Common myeloid progenitor, CD34-positive (primary cell): Measurements from ENCODE around the gene HELZ2.
A peak's percentile ranks its signal among the peaks of the same experiment; 100 is the strongest.

Experiments
- CTCF ChIA-PET: fragments of 350-600 bp; sonication (Branson Sonifier 250); formaldehyde crosslinking; loops from one replicate; lab custom pipeline; 2021; ENCODE audit warnings: antibody characterized with exemption; lab: Charles Lee
- POLR2A ChIA-PET: fragments of 350-600 bp; sonication (Branson Sonifier 250); formaldehyde crosslinking; loops from one replicate; lab custom pipeline; 2021; ENCODE audit warnings: antibody characterized with exemption; lab: Charles Lee
- DNase-seq, 3 donors: peaks; one replicate each; pipeline versions ENCODE4 v3.0.0 to v3.0.0-alpha.2; 2013
- H3K27ac ChIP-seq, 2 experiments: 1 replicate in 1 of 2; 2 replicates in 1 of 2; pipeline ENCODE4 v1.7.0; 2013; ENCODE audit warnings: inconsistent platforms in 2 of 2, low read length in 2 of 2, mild to moderate bottlenecking in 2 of 2, low read depth in 1 of 2, moderate library complexity in 1 of 2; ENCODE audit not compliant: severe bottlenecking in 2 of 2, insufficient read depth in 1 of 2, poor library complexity in 1 of 2
- H3K27me3 ChIP-seq, 5 experiments: replicated peaks in 2 of 5; 1 replicate in 3 of 5; 2 replicates in 2 of 5; pipeline versions ENCODE4 v1.6.1 to v1.7.0; 2013; ENCODE audit warnings: low read length in 4 of 5, mild to moderate bottlenecking in 2 of 5, moderate library complexity in 2 of 5, inconsistent platforms in 1 of 5; ENCODE audit not compliant: insufficient read depth in 5 of 5, control insufficient read depth in 4 of 5
- H3K36me3 ChIP-seq, 4 experiments: 1 replicate in 2 of 4; 2 replicates in 2 of 4; pipeline versions ENCODE4 v1.6.1 to v1.7.0; 2013; ENCODE audit warnings: low read length in 3 of 4, control low read depth in 1 of 4, mild to moderate bottlenecking in 1 of 4; ENCODE audit not compliant: control insufficient read depth in 4 of 4, insufficient read depth in 4 of 4
- H3K4me1 ChIP-seq, 4 experiments: 1 replicate in 3 of 4; 2 replicates in 1 of 4; pipeline versions ENCODE4 v1.6.1 to v1.7.1; 2013; ENCODE audit warnings: low read length in 3 of 4, mild to moderate bottlenecking in 3 of 4, control low read depth in 1 of 4, inconsistent platforms in 1 of 4, moderate library complexity in 1 of 4; ENCODE audit not compliant: control insufficient read depth in 4 of 4, insufficient read depth in 4 of 4; ENCODE audit errors: control extremely low read depth in 1 of 4
- H3K4me3 ChIP-seq, 7 experiments: 1 replicate in 4 of 7; 2 replicates in 3 of 7; pipeline versions ENCODE4 v1.5.1 to v1.7.0; 2013; ENCODE audit warnings: mild to moderate bottlenecking in 7 of 7, low read length in 6 of 7, moderate library complexity in 6 of 7, inconsistent platforms in 2 of 7, low read depth in 2 of 7, control low read depth in 1 of 7; ENCODE audit not compliant: insufficient read depth in 4 of 7, control insufficient read depth in 1 of 7; ENCODE audit errors: extremely low read depth in 1 of 7
- H3K9me3 ChIP-seq, 5 experiments: 1 replicate in 4 of 5; 2 replicates in 1 of 5; pipeline versions ENCODE4 v1.6.1 to v1.7.1; 2013; ENCODE audit warnings: low read length in 4 of 5, mild to moderate bottlenecking in 2 of 5, inconsistent platforms in 1 of 5, low read depth in 1 of 5, moderate library complexity in 1 of 5; ENCODE audit not compliant: control insufficient read depth in 4 of 5, insufficient read depth in 2 of 5; ENCODE audit errors: control extremely low read depth in 1 of 5
- WGBS: methylation state at CpG from one replicate; pipeline ENCODE4 v1.1.5; 2013; ENCODE audit not compliant: insufficient coverage; 5-methylcytosine and 5-hydroxymethylcytosine counted together

HELZ2 gene

DNA sequence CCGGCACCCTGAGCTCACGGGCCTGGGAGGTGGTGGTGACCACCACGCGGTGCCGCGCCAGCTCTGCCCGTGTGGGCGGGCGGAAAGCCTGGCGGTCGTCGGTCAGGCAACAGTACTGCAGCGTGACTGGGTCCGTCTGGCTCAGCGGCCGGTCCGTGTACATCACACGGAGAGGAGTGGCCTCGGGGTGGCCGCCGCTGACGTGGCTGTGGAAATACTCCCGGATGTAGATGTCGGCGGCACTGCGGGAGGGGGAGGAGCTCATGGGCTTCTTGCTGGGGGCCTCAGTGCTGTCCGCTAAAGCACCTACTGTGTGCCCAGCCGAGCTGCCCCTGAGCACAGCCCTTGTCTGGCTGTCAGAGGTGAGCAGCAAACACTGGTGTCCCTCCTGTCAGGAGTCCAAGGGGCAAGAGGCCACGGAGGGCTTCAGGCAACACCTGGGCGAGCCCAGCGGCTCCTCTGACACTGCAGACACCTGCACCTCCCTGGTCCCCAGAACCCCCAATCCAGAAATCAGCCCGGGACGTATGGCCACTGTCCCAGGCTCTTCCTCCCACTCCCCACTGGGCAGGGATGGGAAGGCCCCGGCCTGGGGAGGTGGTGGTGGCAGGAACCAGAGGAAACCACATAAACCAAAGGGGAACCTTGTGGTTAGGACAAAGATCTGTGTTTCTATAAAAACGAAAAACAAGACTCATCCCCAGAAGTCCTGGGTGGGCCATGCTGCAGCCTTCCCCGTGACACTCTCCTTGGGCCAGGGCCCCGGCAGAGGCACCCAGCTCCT is 6.5 kb downstream of the HELZ2 start:
- Histone ChIP-seq H3K4me1 (peaks cover 0 to 29% (median 25%) of the 10 kb centered on the region in 4 experiments), H3K27me3 (peaks cover 0 to 47% (median 6%) of the 10 kb centered on the region in 5 experiments), H3K27ac (no peak overlapping the region), H3K36me3 (peaks cover 0 to 5% (median 0%) of the 10 kb centered on the region in 4 experiments), H3K4me3 (peak overlapping the region in 5 of 7 experiments; percentile 35 to 74 (median 51)), H3K9me3 (no peaks in the 10 kb centered on the region)
- DNase-seq, result peak; percentile 84 to 95 (median 95)
- ChIA-PET CTCF (interaction anchor here (0.7 to 2.2 kb wide), 7 partner anchors 9 to 57 kb away, joined by 3 to 7 read pairs (median 3); no protein-coding TSS in a partner anchor), POLR2A (interaction anchor here (1.1 to 1.2 kb wide), 2 partner anchors 11 to 30 kb away, joined by 3 read pairs; partner anchors contain the start of gene PTK6)
- WGBS, result 21% methylated on average over 31 of the region's 37 CpGs

DNA sequence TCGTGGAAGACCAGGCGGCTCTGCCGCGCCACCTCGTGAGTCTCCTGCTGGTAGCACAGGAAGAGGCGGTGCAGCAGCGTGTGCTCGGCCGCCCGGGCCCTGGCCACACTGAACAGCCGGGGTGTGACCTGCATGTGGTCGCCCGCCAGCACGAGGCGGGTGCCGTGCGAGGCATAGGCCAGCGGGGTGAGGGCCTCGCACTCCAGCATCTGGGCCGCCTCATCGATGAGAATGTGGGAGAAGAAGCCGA is 7.0 kb downstream of the HELZ2 start:
- DNase-seq, result peak; percentile 36 to 73 (median 61)
- Histone ChIP-seq H3K4me1 (peaks cover 0 to 28% (median 25%) of the 10 kb centered on the region in 4 experiments), H3K36me3 (peaks cover 0 to 6% (median 0%) of the 10 kb centered on the region in 4 experiments), H3K27me3 (peaks cover 0 to 43% (median 6%) of the 10 kb centered on the region in 5 experiments), H3K4me3 (peak overlapping the region in 1 of 7 experiments; percentile 51), H3K27ac (no peak overlapping the region), H3K9me3 (no peaks in the 10 kb centered on the region)
- 69% methylated on average over 21 of the region's 22 CpGs for WGBS
- ChIA-PET CTCF (interaction anchor here (0.7 to 1.7 kb wide), 6 partner anchors 9 to 58 kb away, joined by 3 to 4 read pairs (median 3); no protein-coding TSS in a partner anchor), POLR2A (interaction anchor here (1.1 kb wide), 1 partner anchor 29 kb away, joined by 3 read pairs; the partner anchor contains the start of gene PTK6)

DNA sequence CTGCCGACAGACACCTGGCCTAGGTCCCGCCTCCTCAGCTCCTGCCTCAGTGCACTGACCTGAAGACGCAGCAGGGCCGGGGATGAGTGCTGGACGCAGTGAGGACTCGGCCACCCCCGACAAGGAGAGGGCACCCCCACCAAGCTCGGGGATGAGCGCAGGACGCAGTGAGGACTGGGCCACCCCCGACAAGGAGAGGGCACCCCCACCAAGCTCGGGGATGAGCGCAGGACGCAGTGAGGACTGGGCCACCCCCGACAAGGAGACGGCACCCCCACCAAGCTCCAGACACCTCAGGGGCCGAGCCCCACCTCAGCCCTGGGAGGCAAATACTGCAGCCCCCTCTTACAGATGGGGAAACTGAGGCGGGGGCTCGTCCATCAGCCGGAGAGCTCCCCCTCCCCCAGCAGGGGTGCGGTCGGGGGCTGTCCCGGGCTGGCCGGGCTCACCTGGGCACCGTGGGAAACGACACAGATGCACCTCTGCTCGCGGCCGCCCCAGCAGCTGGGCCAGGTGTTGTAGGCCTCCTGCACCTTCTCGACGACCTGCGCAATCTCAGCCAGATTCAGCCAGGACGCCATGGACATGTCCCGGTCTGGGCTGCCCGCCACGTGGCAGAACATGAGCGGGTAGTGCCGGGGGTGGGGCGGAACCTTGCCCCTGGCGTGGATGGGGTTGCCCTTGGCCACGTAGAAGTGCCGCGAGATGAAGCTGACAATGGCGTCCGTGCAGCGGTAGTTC is 7.5 kb downstream of the HELZ2 start:
- CTCF ChIA-PET, result interaction anchor here (1.1 to 1.7 kb wide), 5 partner anchors 10 to 46 kb away, joined by 3 to 4 read pairs (median 3); no protein-coding TSS in a partner anchor

DNA sequence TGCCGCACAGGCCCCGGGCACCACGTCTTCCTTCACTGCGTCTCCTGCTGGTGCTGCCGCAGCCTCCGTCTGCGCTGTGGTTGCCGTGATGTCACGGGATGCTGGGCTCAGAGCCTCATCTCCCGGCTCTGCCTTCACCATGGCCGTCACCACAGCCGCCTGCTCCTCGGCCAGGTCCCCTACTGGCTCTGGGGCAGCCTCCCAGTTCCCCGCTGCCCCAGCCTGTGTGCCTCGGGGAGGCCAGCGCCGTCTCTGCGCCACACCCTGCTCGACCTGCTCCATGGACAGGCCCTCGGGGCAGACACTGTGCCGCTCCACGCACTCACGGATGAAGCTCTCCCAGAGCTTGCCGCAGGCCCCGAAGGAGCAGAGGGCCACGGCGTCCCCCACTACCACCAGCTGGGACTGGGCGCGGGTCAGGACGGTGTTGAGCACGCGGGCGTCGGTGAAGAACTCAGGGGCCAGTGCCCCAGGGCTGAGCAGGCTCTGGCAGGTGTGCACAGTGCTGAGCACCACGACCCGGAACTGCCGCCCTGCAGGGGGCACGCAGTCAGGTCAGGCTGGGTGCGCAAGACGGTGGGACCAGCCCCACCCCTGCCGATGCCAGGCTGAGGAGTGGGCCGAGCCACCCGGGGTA is 8.2 kb downstream of the HELZ2 start:
- WGBS, result 95% methylated on average over 40 of the region's 43 CpGs
- peaks cover 0 to 11% (median 0%) of the 10 kb centered on the region in 4 experiments for H3K36me3 ChIP-seq

More for the DNA sequence above, 7.5 kb downstream of the HELZ2 start:
- peaks cover 0 to 28% (median 25%) of the 10 kb centered on the region in 4 experiments for H3K4me1 ChIP-seq
- peaks cover 0 to 39% (median 4%) of the 10 kb centered on the region in 5 experiments for H3K27me3 ChIP-seq
- no peak for DNase-seq
- 88% methylated on average over 41 of the region's 46 CpGs for WGBS
- POLR2A ChIA-PET, result no interaction called here
- no peak overlapping the region for H3K27ac ChIP-seq
- no peaks in the 10 kb centered on the region for H3K9me3 ChIP-seq
- no peak overlapping the region for H3K4me3 ChIP-seq
- peaks cover 0 to 6% (median 0%) of the 10 kb centered on the region in 4 experiments for H3K36me3 ChIP-seq

DNA sequence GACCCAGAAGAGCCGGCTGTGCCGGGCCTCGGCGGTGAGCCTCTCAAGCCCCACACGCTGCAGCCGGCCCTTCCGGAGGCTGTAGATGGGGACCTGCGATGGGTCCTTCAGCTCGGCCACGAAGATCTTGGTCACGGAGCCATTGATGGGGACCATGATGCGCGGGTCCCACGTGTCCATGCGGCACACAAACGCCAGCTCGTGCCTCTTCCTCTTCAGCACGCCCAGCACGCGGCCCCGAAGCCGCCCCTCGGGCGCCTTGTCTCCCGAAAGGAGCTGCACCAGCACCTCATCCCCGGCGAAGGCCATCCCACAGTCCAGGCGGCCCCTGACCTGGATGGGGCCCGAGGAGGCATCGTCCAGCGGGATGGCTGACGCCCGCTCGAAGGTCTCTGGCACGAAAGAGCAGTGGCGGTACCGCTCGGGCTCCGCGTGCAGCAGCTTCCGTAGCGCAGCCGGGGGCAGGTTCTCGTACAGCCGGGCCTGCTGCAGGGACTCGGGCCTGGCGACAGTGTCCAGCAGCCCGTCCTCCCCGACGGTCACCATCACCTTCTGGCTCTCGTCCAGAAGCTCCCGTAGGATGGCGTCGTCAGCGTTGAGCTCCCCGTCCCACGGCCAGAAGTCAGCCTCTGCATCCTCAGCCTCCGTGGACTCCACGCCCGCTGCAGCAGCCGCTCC is 8.9 kb downstream of the HELZ2 start:
- Histone ChIP-seq H3K36me3 (peaks cover 0 to 13% (median 0%) of the 10 kb centered on the region in 4 experiments), H3K27me3 (peaks cover 0 to 30% (median 4%) of the 10 kb centered on the region in 5 experiments), H3K4me1 (peaks cover 0 to 28% (median 25%) of the 10 kb centered on the region in 4 experiments), H3K4me3 (no peak overlapping the region), H3K27ac (no peak overlapping the region), H3K9me3 (no peaks in the 10 kb centered on the region)
- WGBS, result 98% methylated on average over 61 of the region's 61 CpGs
- CTCF ChIA-PET, result interaction anchor here (0.9 to 1.7 kb wide), 4 partner anchors 8 to 27 kb away, joined by 3 to 7 read pairs (median 4); partner anchors contain the start of gene PTK6
- POLR2A ChIA-PET, result interaction anchor here (1.3 kb wide), 1 partner anchor 27 kb away, joined by 5 read pairs; the partner anchor contains the start of gene PTK6
- DNase-seq, result no peak

More for the DNA sequence above, 8.2 kb downstream of the HELZ2 start:
- Histone ChIP-seq H3K4me3 (no peak overlapping the region), H3K4me1 (peaks cover 0 to 28% (median 25%) of the 10 kb centered on the region in 4 experiments), H3K9me3 (no peaks in the 10 kb centered on the region), H3K27me3 (peaks cover 0 to 33% (median 4%) of the 10 kb centered on the region in 5 experiments), H3K27ac (no peak overlapping the region)
- CTCF ChIA-PET, result interaction anchor here (0.9 to 1.7 kb wide), 6 partner anchors 9 to 28 kb away, joined by 3 to 7 read pairs (median 4); partner anchors contain the start of gene PTK6
- no peak for DNase-seq
- POLR2A ChIA-PET, result interaction anchor here (1.3 kb wide), 1 partner anchor 28 kb away, joined by 5 read pairs; the partner anchor contains the start of gene PTK6
